HepG2 (cell line): Measurements from ENCODE around the gene TRMT2A. TPM values are rescaled to one million over a fixed set of nuclear protein-coding genes. Genes with fewer than 3 reads are reported as not detected.

ENCODE experiments used
- ATAC-seq: fragments of 200-7000 bp; cut with Tn5 transposase; 3 replicates; pipeline ENCODE4 v1.9.1; 2020; ENCODE audit warnings: mild to moderate bottlenecking, moderate library complexity
- BruUV-seq: library from RNA; stranded (reverse); fragments of 400-500 nt; replicated peaks from 2 replicates; lab custom pipeline; 2021; lab: Mats Ljungman, UMichigan
- CTCF ChIA-PET: fragments of 300-600 bp; formaldehyde crosslinking; extraction: SDS; loops from one replicate; lab custom pipeline; 2021; ENCODE audit warnings: low total read pairs, inconsistent platforms, low intra/inter-chr PET ratio; lab: Yijun Ruan, JAX
- POLR2A ChIA-PET: fragments of 350-600 bp; sonication (Branson Sonifier 250); formaldehyde crosslinking; loops from one replicate; lab custom pipeline; 2020; ENCODE audit warnings: antibody characterized with exemption, inconsistent platforms; lab: Yijun Ruan, JAX
- DNase-seq: peaks from one replicate; pipeline ENCODE4 v3.0.0-alpha.2; 2015; ENCODE audit warnings: low spot score
- FAIRE-seq: peaks from 3 replicates; lab custom pipeline; 2011; peaks lifted over from hg19 to GRCh38; lab: Jason Lieb, UNC
- H2AFZ ChIP-seq: one replicate; pipeline ENCODE4 v1.6.1; 2011; ENCODE audit warnings: low read length, inconsistent platforms
- H3K27ac ChIP-seq: fragments of 300-600 bp; 3 replicates; pipeline ENCODE4 v1.8.0; 2011; ENCODE audit warnings: mixed run types, mild to moderate bottlenecking, mixed read lengths, low read length, inconsistent platforms; ENCODE audit not compliant: insufficient read depth; ENCODE audit errors: extremely low read length
- H3K27me3 ChIP-seq, 2 experiments: fragments of 200-600 bp in 1 of 2; 2 replicates in 1 of 2; 3 replicates in 1 of 2; pipeline versions ENCODE4 v1.6.0 to v1.8.0; 2011; ENCODE audit warnings: low read length in 2 of 2, mild to moderate bottlenecking in 2 of 2, moderate library complexity in 2 of 2, inconsistent platforms in 1 of 2; ENCODE audit not compliant: insufficient read depth in 2 of 2, control insufficient read depth in 1 of 2
- H3K36me3 ChIP-seq, 2 experiments: fragments of 200-600 bp in 1 of 2; replicated peaks in 1 of 2; 2 replicates in 1 of 2; 3 replicates in 1 of 2; pipeline versions ENCODE4 v1.5.1 to v1.8.0; 2011; ENCODE audit warnings: low read length in 2 of 2, inconsistent platforms in 1 of 2; ENCODE audit not compliant: insufficient read depth in 2 of 2, control insufficient read depth in 1 of 2
- H3K4me1 ChIP-seq: 2 replicates; pipeline ENCODE4 v1.5.1; 2012; ENCODE audit warnings: low read length, inconsistent platforms; ENCODE audit not compliant: insufficient read depth
- H3K4me2 ChIP-seq: 2 replicates; pipeline ENCODE4 v1.6.0; 2011; ENCODE audit warnings: low read depth, low read length, inconsistent platforms
- H3K4me3 ChIP-seq, 3 experiments: fragments of 200-600 bp in 1 of 3; sonication (generic), shearing (Covaris generic) in 1 of 3; replicated peaks in 1 of 3; 2 replicates each; pipeline ENCODE4 v1.5.1; 2011 to 2016; ENCODE audit warnings: low read length in 3 of 3, inconsistent platforms in 2 of 3, low read depth in 2 of 3, mild to moderate bottlenecking in 2 of 3, control low read depth in 1 of 3, mixed read lengths in 1 of 3; ENCODE audit not compliant: insufficient read depth in 1 of 3
- H3K79me2 ChIP-seq: one replicate; pipeline ENCODE4 v1.6.1; 2011; ENCODE audit warnings: low read length, inconsistent platforms; ENCODE audit not compliant: insufficient read depth
- H3K9ac ChIP-seq: 2 replicates; pipeline ENCODE4 v1.6.0; 2011; ENCODE audit warnings: mild to moderate bottlenecking, low read depth, low read length, inconsistent platforms; ENCODE audit not compliant: insufficient read depth
- H3K9me3 ChIP-seq: 2 replicates; pipeline ENCODE4 v1.5.1; 2012; ENCODE audit warnings: mild to moderate bottlenecking, low read length
- H4K20me1 ChIP-seq: 2 replicates; pipeline ENCODE4 v1.6.0; 2011; ENCODE audit warnings: inconsistent platforms, mild to moderate bottlenecking, low read length, moderate library complexity; ENCODE audit not compliant: insufficient read depth
- CHD2 ChIP-seq: IDR thresholded peaks from 2 replicates; pipeline ENCODE4 v1.6.1; 2011; ENCODE audit warnings: low read depth, low read length, improper control_type of control experiment
- GLMP ChIP-seq: sonication (generic); formaldehyde crosslinking; IDR thresholded peaks from 2 replicates; pipeline ENCODE4 v1.9.0; 2021; ENCODE audit warnings: missing genetic modification reagents, mild to moderate bottlenecking, borderline replicate concordance
- PCBP1 ChIP-seq: fragments of 200-400 bp; formaldehyde crosslinking; IDR thresholded peaks from 2 replicates; pipeline ENCODE4 v1.6.1; 2017; ENCODE audit warnings: mild to moderate bottlenecking, low read depth, low read length, borderline replicate concordance
- PRDM15 ChIP-seq: sonication (generic); formaldehyde crosslinking; IDR thresholded peaks from 2 replicates; pipeline ENCODE4 v1.4.0; 2020; ENCODE audit warnings: missing genetic modification reagents
- THAP9 ChIP-seq: sonication (generic); formaldehyde crosslinking; IDR thresholded peaks from 2 replicates; pipeline ENCODE4; 2020; ENCODE audit warnings: missing genetic modification reagents, mild to moderate bottlenecking, borderline replicate concordance
- XBP1 ChIP-seq: sonication (generic); formaldehyde crosslinking; IDR thresholded peaks from 2 replicates; pipeline ENCODE4 v1.5.0; 2020; ENCODE audit warnings: missing genetic modification reagents
- ZBTB49 ChIP-seq: sonication (generic); formaldehyde crosslinking; IDR thresholded peaks from 2 replicates; pipeline ENCODE4 v1.4.0; 2020; ENCODE audit warnings: missing genetic modification reagents, borderline replicate concordance
- ZNF121 ChIP-seq: sonication (generic); formaldehyde crosslinking; IDR thresholded peaks from 2 replicates; pipeline ENCODE4 v1.5.0; 2020; ENCODE audit warnings: mild to moderate bottlenecking, missing genetic modification reagents
- whole genome bisulfite sequencing: methylation state at CpG from one replicate; pipeline ENCODE4 v1.1.6; 2017; ENCODE audit warnings: low lambda C conversion rate; 5-methylcytosine and 5-hydroxymethylcytosine counted together
- in situ Hi-C: cut with HindIII; loops from 2 replicates; pipeline ENCODE4 v1.10.0; 2017; ENCODE audit warnings: low pct_unique_long_range_greater_than_20kb; ENCODE audit not compliant: extremely low pct_ligation_motif_present
- intact Hi-C: fragments of 100-400 bp; cut with micrococcal nuclease; formaldehyde crosslinking; loops from one replicate; pipeline ENCODE4 v1.10.0; 2022; ENCODE audit not compliant: unreplicated experiment
- polyA plus RNA-seq, 8 experiments: library from polyadenylated mRNA; depleted of rRNA in 3 of 8; stranded (reverse) in 7 of 8; unstranded in 1 of 8; fragments of >200 nt; fragmentation: Illumina TruSeq in 4 of 8; extraction: Trizol in 4 of 8; gene quantifications; 2 replicates each; pipeline versions ENCODE4 v1.2.1 to v1.2.3, GENCODE V29; 2011 to 2016; ENCODE audit warnings: low read depth in 4 of 8, missing spikeins in 1 of 8, mixed read lengths in 1 of 8; ENCODE audit not compliant: insufficient read depth in 1 of 8
- total RNA-seq, 5 experiments: library from RNA; depleted of rRNA; stranded (reverse); fragments of >200 nt; fragmentation: Illumina TruSeq; extraction: Trizol; gene quantifications; 2 replicates each; pipeline ENCODE4 v1.2.3, GENCODE V29; 2016; ENCODE audit warnings: low read depth in 1 of 5

The TRMT2A gene
- total and polyA plus RNA-seq, 2 of the 13 experiments (the other 11 are each of a cell fraction or from before 2014, with no cell fraction given) = 24.0 to 30.3 TPM

- TF ChIP-seq ZBTB49 (CRISPR knock-in tag) = no peak
These were observed 47.8 kb upstream of the TRMT2A start (continued) for GRCh38 chr22:20164863-20165262.

- Histone ChIP-seq H3K9me3 (no peaks in the 10 kb centered on the region), H4K20me1 (no peaks in the 10 kb centered on the region), H3K27me3 (peaks cover 9 to 32% of the 10 kb centered on the region in 2 experiments; a peak in 4 of 5 replicates), H3K27ac (no peak overlapping the region), H3K36me3 (no peaks in the 10 kb centered on the region), H3K4me1 (no peaks in the 10 kb centered on the region), H3K4me3 (no peak overlapping the region), H2AFZ (no peak overlapping the region), H3K4me2 (no peak overlapping the region), H3K9ac (no peak overlapping the region), H3K79me2 (no peaks in the 10 kb centered on the region)
- intact Hi-C loops = no loop called here
- no TSS peak for BruUV-seq
- ATAC-seq (no peak), FAIRE-seq (no peak), DNase-seq (no peak)
- in situ Hi-C loops = loop anchor here (25.0 kb wide), 1 partner anchor 1198 kb away; no protein-coding TSS in a partner anchor
- CTCF ChIA-PET = interaction anchor here (4.1 kb wide), 1 partner anchor 125 kb away, joined by 28 read pairs; no protein-coding TSS in a partner anchor
- 4% methylated on average over 7 of the region's 10 CpGs for WGBS
- no peak for TF ChIP-seq ZNF121 (CRISPR knock-in tag)
- TF ChIP-seq GLMP = no peak
- no peak for TF ChIP-seq XBP1 (CRISPR knock-in tag)
- no peak for TF ChIP-seq THAP9 (CRISPR knock-in tag)
- TF ChIP-seq PCBP1 = no peak
- no peak for TF ChIP-seq PRDM15 (CRISPR knock-in tag)
- no peak for TF ChIP-seq CHD2
- POLR2A ChIA-PET = no interaction called here
These were observed 43.0 kb upstream of the TRMT2A start for GRCh38 chr22:20160041-20160440.
